AG09319 (cell line): Measurements from ENCODE around the gene PLN.

Experiments used
- DNase-seq: peaks from one replicate; pipeline ENCODE4 v3.0.0-alpha.2; 2010; ENCODE audit warnings: low read depth; ENCODE audit errors: extremely low read depth
- TF ChIP-seq, protein P1 (sequence below): IDR thresholded peaks from 2 replicates; pipeline ENCODE4 v1.5.1; 2011; ENCODE audit warnings: low read depth, mild to moderate bottlenecking, inconsistent platforms, low read length, moderate library complexity

PLN gene

DNA sequence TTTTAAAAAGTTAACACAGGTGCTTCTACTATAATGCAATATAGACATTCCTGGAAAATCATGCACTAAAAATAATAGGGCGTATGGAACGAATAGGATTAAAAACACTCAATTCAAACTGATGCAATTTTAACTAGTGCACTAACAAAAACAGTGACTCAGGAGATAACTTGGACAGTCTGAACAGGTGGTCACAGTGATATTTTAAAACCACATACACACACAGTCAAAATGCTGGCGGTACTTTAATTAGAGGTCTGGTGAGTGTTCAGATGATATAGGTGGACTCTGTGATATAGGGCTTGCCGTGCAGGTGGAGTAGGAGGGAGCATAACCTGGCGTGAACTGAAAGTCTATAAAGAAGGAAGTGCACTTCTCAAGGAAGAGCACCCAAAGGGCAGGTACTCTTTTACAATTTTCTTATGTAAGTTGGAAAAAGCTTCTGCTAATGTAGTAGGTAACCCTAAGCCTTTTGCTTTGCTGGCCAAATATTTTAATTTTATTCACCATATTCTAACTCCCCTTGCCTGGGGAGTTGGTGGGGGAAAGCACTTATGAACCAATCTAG, 41.9 kb upstream of the PLN start:
- no peak for DNase-seq
- TF ChIP-seq, protein P1, sequence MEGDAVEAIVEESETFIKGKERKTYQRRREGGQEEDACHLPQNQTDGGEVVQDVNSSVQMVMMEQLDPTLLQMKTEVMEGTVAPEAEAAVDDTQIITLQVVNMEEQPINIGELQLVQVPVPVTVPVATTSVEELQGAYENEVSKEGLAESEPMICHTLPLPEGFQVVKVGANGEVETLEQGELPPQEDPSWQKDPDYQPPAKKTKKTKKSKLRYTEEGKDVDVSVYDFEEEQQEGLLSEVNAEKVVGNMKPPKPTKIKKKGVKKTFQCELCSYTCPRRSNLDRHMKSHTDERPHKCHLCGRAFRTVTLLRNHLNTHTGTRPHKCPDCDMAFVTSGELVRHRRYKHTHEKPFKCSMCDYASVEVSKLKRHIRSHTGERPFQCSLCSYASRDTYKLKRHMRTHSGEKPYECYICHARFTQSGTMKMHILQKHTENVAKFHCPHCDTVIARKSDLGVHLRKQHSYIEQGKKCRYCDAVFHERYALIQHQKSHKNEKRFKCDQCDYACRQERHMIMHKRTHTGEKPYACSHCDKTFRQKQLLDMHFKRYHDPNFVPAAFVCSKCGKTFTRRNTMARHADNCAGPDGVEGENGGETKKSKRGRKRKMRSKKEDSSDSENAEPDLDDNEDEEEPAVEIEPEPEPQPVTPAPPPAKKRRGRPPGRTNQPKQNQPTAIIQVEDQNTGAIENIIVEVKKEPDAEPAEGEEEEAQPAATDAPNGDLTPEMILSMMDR: no peak

DNA sequence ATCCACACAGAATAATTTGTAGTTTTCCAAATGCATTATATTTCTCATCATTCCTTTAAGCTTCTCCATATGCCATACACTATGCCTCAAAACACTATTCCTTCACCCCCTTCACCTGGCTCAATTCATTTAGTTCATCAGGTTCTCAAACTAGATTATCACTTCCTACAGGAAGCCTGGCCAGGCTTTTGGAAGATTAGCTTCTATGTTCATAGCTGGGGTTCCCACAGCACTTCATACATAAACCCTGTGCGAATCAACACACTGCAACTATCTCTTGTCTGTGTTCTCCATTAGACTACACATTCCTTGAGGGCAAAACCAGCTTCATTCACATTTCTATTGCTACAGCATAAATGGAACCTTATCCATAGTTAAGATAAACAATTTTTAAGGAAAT, 40.5 kb upstream of the PLN start:
- TF ChIP-seq, protein P1: no peak
- no peak for DNase-seq

DNA sequence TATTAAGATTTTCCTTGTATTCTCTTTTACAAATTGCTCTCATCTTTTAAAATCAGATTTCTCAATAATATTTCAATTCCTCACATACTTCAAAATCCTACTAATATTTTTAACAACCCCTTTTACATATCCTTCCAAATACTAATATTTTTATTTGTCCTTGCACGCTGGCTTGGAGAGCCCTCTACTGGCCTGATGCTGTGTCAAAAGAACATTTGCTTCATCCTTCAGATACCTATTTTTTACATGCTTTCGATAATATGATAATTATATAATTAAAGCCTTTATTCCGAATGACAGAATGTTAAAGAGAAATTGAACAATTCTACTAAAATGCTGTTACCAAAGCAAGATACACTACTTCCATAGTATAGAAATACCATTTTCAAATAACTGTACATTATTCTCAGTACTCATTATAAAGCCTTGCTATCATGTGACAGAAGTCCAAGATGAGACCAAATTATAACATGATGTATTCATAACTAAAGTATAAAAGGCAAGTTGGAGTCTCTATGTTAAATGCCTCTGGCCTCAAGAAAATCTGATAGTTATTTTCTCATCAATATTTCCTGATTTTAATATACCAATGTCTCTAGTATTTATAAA, 39.0 kb upstream of the PLN start:
- TF ChIP-seq, protein P1: peak; percentile 66
- DNase-seq: no peak

DNA sequence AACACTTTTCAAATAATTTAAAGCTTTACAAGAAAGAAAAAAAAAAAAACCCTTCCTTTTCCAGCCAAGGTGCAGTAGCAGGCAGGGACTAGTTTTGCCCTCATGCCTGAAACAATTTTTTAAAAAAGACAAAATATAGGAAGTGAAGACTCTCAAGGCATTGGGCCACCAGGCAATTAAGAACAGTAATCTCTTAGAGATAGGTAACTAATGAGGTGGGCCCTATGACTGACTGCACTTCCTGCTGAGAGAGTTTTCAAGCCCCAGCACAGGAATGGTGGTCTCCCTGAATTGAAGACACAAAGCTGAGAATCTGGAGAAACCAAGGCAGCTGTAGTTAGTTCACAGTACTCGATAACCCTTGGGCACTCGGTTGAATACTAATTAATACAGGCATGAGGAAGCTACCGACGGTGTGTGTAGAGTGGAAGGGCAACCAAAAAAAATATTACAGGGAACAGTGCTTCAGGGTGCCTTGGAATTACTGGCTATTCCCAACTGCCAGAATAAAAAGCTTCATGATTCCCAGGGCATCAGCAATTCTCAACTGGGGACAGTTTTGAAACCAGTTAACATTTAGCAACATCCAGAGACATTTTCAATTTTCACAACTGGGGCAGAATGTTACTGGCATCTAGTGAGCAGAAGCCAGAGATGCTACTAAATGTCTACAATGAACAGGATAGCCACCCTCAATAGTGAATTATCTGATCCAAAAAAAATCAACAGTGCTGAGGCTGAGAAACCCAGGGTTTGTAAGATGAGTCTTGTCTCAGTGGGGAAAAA, 36.0 kb upstream of the PLN start:
- TF ChIP-seq, protein P1: no peak
- no peak for DNase-seq

DNA sequence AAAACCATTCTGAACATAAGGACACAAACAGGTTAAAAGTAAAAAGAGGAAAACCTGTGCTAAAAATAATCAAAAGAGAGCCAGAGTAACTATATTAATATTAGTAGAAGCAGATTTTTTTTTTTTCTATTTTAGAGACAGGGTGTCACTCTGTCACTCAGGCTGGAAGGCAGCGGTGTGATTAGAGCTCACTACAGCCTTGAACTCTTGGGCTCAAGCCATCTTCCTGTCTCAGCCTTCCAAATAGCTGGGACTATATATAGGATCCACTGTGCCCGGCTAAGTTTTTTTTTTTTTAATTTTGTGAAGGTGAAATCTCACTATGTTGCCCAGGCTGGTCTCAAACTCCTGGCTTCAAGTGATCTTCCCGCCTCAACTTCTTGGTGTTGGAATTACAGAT, 33.4 kb upstream of the PLN start:
- TF ChIP-seq, protein P1: no peak
- no peak for DNase-seq

DNA sequence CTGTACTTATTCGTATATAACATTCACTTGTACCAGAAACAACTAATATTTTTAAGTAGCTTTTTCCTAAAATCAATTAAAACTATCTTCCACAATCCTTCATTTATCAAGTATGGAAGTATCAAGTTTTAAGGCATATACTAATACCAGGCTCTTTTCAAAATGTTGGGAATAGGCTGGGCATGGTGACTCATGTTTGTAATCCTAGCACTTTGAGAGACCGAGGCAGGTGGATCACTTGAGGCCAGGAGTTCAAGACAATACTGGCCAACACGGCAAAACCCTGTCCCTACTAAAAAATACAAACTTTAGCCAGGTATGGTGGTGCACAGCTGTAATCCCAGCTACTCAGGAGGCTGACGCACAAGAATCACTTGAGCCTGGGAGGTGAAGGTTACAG, 25.7 kb upstream of the PLN start:
- TF ChIP-seq, protein P1: no peak
- no peak for DNase-seq

DNA sequence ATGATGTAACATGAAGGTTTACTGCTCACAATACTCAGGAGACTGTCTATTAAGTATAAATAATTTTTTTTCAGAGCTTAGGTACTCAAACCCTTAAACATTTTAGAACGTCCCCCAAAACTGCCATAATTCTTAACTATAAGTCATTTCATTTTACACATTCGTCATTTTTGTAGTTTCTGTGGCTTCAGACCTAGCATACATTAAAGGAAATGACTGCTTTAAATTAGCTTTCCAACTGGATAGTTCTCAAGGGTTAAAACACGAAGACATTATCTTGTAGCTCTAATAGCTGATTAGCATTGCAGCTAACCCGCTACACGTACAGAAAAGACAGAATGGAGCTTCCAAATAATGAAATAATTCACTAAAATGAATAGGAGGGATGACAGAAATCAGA, 24.9 kb upstream of the PLN start:
- TF ChIP-seq, protein P1: no peak
- DNase-seq: no peak
